Transverse colon (tissue), 3 donors: ENCODE data around the gene STXBP5.

Source experiments
- CTCF ChIP-seq, 5 experiments: fragments of 200-600 bp in 3 of 5; fragments of 450-650 bp in 2 of 5; sonication (generic) in 3 of 5; IDR thresholded peaks; 1 replicate in 2 of 5; 2 replicates in 3 of 5; pipeline ENCODE4 v1.5.1; 2016 to 2017; ENCODE audit warnings: antibody characterized with exemption in 5 of 5, inconsistent platforms in 3 of 5, mild to moderate bottlenecking in 2 of 5, moderate library complexity in 1 of 5
- POLR2A ChIP-seq: fragments of 450-650 bp; IDR thresholded peaks from one replicate; pipeline ENCODE4 v1.6.1; 2016; ENCODE audit warnings: antibody characterized with exemption, mild to moderate bottlenecking, moderate library complexity

GRCh38 chr6:147285087-147285855 lies 81.1 kb downstream of the STXBP5 start:
- TF ChIP-seq CTCF (IDR thresholded peaks at IDR 0.05) (peak; percentile 38 to 55 (median 44)), POLR2A (no peak)
